Small intestine (tissue), 7 donors: ENCODE results near the gene RIPOR1. TPM values are rescaled to one million over a fixed set of nuclear protein-coding genes. Genes with fewer than 3 reads are reported as not detected.

Experiments
- DNase-seq, 2 donors: peaks; one replicate each; pipeline versions ENCODE4 v3.0.0 to v3.0.0-alpha.2; 2013
- FAIRE-seq: peaks from 2 replicates; lab custom pipeline; 2012; peaks lifted over from hg19 to GRCh38; lab: Jason Lieb, UNC
- H3K27ac ChIP-seq, 3 donors: one replicate each; pipeline ENCODE4 v1.5.1; 2013; ENCODE audit warnings: low read length in 2 of 3, mild to moderate bottlenecking in 2 of 3, control low read depth in 1 of 3, inconsistent platforms in 1 of 3, low read depth in 1 of 3, moderate library complexity in 1 of 3
- H3K27me3 ChIP-seq, 3 donors: one replicate each; pipeline ENCODE4 v1.6.1; 2013; ENCODE audit warnings: low read length in 3 of 3, inconsistent platforms in 1 of 3; ENCODE audit not compliant: control insufficient read depth in 3 of 3, insufficient read depth in 3 of 3
- H3K36me3 ChIP-seq, 3 donors: one replicate each; pipeline ENCODE4 v1.6.1; 2013; ENCODE audit warnings: low read length in 3 of 3, inconsistent platforms in 1 of 3, low read depth in 1 of 3, mild to moderate bottlenecking in 1 of 3, moderate library complexity in 1 of 3; ENCODE audit not compliant: control insufficient read depth in 3 of 3, insufficient read depth in 2 of 3
- H3K4me1 ChIP-seq, 3 donors: one replicate each; pipeline ENCODE4 v1.6.1; 2013; ENCODE audit warnings: low read length in 2 of 3, inconsistent platforms in 1 of 3, low read depth in 1 of 3, mild to moderate bottlenecking in 1 of 3, moderate library complexity in 1 of 3; ENCODE audit not compliant: control insufficient read depth in 3 of 3, insufficient read depth in 2 of 3
- H3K4me3 ChIP-seq, 3 donors: one replicate each; pipeline ENCODE4 v1.5.1; 2013; ENCODE audit warnings: low read length in 3 of 3, control low read depth in 1 of 3, inconsistent platforms in 1 of 3, low read depth in 1 of 3, mild to moderate bottlenecking in 1 of 3, moderate library complexity in 1 of 3
- H3K9me3 ChIP-seq, 2 donors: one replicate each; pipeline ENCODE4 v1.6.1; 2013; ENCODE audit warnings: low read depth in 1 of 2, low read length in 1 of 2; ENCODE audit not compliant: control insufficient read depth in 2 of 2, insufficient read depth in 1 of 2
- WGBS, 3 donors: extraction: QIAGEN DNeasy Blood & Tissue Kit; methylation state at CpG; one replicate each; pipeline ENCODE4 v1.1.7; 2013; 5-methylcytosine and 5-hydroxymethylcytosine counted together
- polyA plus RNA-seq, 4 donors: library from polyadenylated mRNA; stranded (reverse) in 3 of 4; unstranded in 1 of 4; fragments of 200-250 nt in 3 of 4; fragments of 120-200 nt in 1 of 4; gene quantifications; one replicate each; pipeline versions ENCODE4 v1.2.1 to v1.2.3, GENCODE V29; 2013
- donor health status: healthy with polysubstance abuse.
- donor health status: control.
- donor health status: control.
- donor health status: Bipolar disorder and iron deficiency.
- donor health status: healthy.

RIPOR1 gene
- polyA plus RNA-seq, 4 donors: 2.9 to 19.1 (median 10.9) TPM

GRCh38 chr16:67544329-67544841, 15.8 kb downstream of the RIPOR1 start:
- H3K27me3 ChIP-seq: peaks cover 0 to 9% (median 0%) of the 10 kb centered on the region in 3 donors
- FAIRE-seq (no peak), DNase-seq (no peak)
- peaks cover 0 to 93% (median 2%) of the 10 kb centered on the region in 3 donors for H3K36me3 ChIP-seq
- no peak overlapping the region for H3K4me3 ChIP-seq
- 84 to 88% (median 87%) methylated on average over 13 of the region's 13 CpGs for WGBS, 3 donors
- peaks cover 0 to 14% (median 0%) of the 10 kb centered on the region in 3 donors for H3K4me1 ChIP-seq
- H3K27ac ChIP-seq: no peak overlapping the region
- H3K9me3 ChIP-seq: no peaks in the 10 kb centered on the region

- H3K4me3 ChIP-seq: no peak overlapping the region
- H3K27ac ChIP-seq: no peak overlapping the region
- FAIRE-seq: no peak
- peaks cover 0 to 89% (median 0%) of the 10 kb centered on the region in 3 donors for H3K36me3 ChIP-seq
- H3K4me1 ChIP-seq: peaks cover 0 to 11% (median 0%) of the 10 kb centered on the region in 3 donors
- H3K27me3 ChIP-seq: peaks cover 0 to 2% (median 0%) of the 10 kb centered on the region in 3 donors
- DNase-seq: no peak
- H3K9me3 ChIP-seq: no peaks in the 10 kb centered on the region
- WGBS, 3 donors: 78 to 93% (median 88%) methylated on average over 14 to 15 of the region's 15 CpGs
Observed at GRCh38 chr16:67544844-67545664, 16.4 kb downstream of the RIPOR1 start.

- FAIRE-seq (no peak), DNase-seq (no peak)
- H3K4me1 ChIP-seq: peaks cover 0 to 5% (median 0%) of the 10 kb centered on the region in 3 donors
- 90 to 97% (median 91%) methylated on average over 14 of the region's 14 CpGs for WGBS, 3 donors
- no peak overlapping the region for H3K27ac ChIP-seq
- no peaks in the 10 kb centered on the region for H3K9me3 ChIP-seq
- no peaks in the 10 kb centered on the region for H3K27me3 ChIP-seq
- peaks cover 0 to 83% (median 0%) of the 10 kb centered on the region in 3 donors for H3K36me3 ChIP-seq
- no peak overlapping the region for H3K4me3 ChIP-seq
Observed at GRCh38 chr16:67545665-67546024, 17.0 kb downstream of the RIPOR1 start.

GRCh38 chr16:67546091-67546501, 17.5 kb downstream of the RIPOR1 start:
- Histone ChIP-seq H3K36me3 (peaks cover 0 to 80% (median 0%) of the 10 kb centered on the region in 3 donors), H3K4me1 (peaks cover 0 to 3% (median 0%) of the 10 kb centered on the region in 3 donors), H3K27me3 (no peaks in the 10 kb centered on the region), H3K9me3 (no peaks in the 10 kb centered on the region), H3K27ac (no peak overlapping the region), H3K4me3 (no peak overlapping the region)
- no peak for FAIRE-seq
- no peak for DNase-seq
- WGBS, 3 donors: 79 to 87% (median 85%) methylated on average over 7 of the region's 7 CpGs

- Histone ChIP-seq H3K36me3 (peaks cover 0 to 75% (median 0%) of the 10 kb centered on the region in 3 donors), H3K4me1 (peaks cover 0 to 3% (median 0%) of the 10 kb centered on the region in 3 donors), H3K4me3 (no peak overlapping the region), H3K9me3 (no peaks in the 10 kb centered on the region), H3K27me3 (no peaks in the 10 kb centered on the region), H3K27ac (peak overlapping the region in 1 of 3 donors; percentile 39)
- FAIRE-seq (no peak), DNase-seq (peak; percentile 85)
- 0 to 13% (median 12%) methylated on average over 7 of the region's 7 CpGs for WGBS, 3 donors
Observed at GRCh38 chr16:67546761-67547422, 18.3 kb downstream of the RIPOR1 start.

- H3K4me3 ChIP-seq: no peak overlapping the region
- FAIRE-seq: no peak
- WGBS, 3 donors: 44 to 51% (median 50%) methylated on average over 16 of the region's 16 CpGs
- no peaks in the 10 kb centered on the region for H3K27me3 ChIP-seq
- no peaks in the 10 kb centered on the region for H3K9me3 ChIP-seq
- peaks cover 0 to 68% (median 0%) of the 10 kb centered on the region in 3 donors for H3K36me3 ChIP-seq
- H3K27ac ChIP-seq: peak overlapping the region in 1 of 3 donors; percentile 39
- no peak for DNase-seq
- H3K4me1 ChIP-seq: peaks cover 0 to 3% (median 0%) of the 10 kb centered on the region in 3 donors
Observed at GRCh38 chr16:67547423-67548264, 19.0 kb downstream of the RIPOR1 start.

- H3K36me3 ChIP-seq: peaks cover 0 to 60% (median 0%) of the 10 kb centered on the region in 3 donors
- H3K27me3 ChIP-seq: no peaks in the 10 kb centered on the region
- FAIRE-seq (no peak), DNase-seq (no peak)
- no peaks in the 10 kb centered on the region for H3K9me3 ChIP-seq
- peaks cover 0 to 3% (median 0%) of the 10 kb centered on the region in 3 donors for H3K4me1 ChIP-seq
- H3K27ac ChIP-seq: peak overlapping the region in 1 of 3 donors; percentile 39
- WGBS, 3 donors: 90 to 92% (median 92%) methylated on average over 4 of the region's 4 CpGs
- H3K4me3 ChIP-seq: no peak overlapping the region
Observed at GRCh38 chr16:67548265-67549126, 19.9 kb downstream of the RIPOR1 start.
